K562 (cell line): ENCODE results near the gene SETD5. TPM values are rescaled to one million over a fixed set of nuclear protein-coding genes. Genes with fewer than 3 reads are reported as not detected.

ENCODE experiments used
- BCOR ChIP-seq: fragments of 450-650 bp; IDR thresholded peaks from 2 replicates; pipeline ENCODE4 v1.6.1; 2016
- BRD4 ChIP-seq: fragments of 200-600 bp; sonication (generic); IDR thresholded peaks from 2 replicates; pipeline ENCODE4 v1.6.1; 2017; ENCODE audit warnings: inconsistent platforms
- HDAC1 ChIP-seq, 2 experiments: fragments of 450-650 bp; IDR thresholded peaks; 2 replicates each; pipeline ENCODE4 v1.6.1; 2016 to 2017; ENCODE audit warnings: inconsistent platforms in 1 of 2, mild to moderate bottlenecking in 1 of 2, moderate library complexity in 1 of 2
- HLTF ChIP-seq: fragments of 450-650 bp; IDR thresholded peaks from 2 replicates; pipeline ENCODE4 v1.6.1; 2016
- JUNB ChIP-seq: fragments of 450-650 bp; formaldehyde crosslinking; conservative IDR thresholded peaks from 2 replicates; pipeline ENCODE4 v1.4.0; 2020; ENCODE audit warnings: mild to moderate bottlenecking
- MAFF ChIP-seq: IDR thresholded peaks from 2 replicates; pipeline ENCODE4 v1.6.1; 2012; ENCODE audit warnings: low read length, improper control_type of control experiment
- MAFK ChIP-seq: IDR thresholded peaks from 2 replicates; pipeline ENCODE4 v1.6.1; 2011; ENCODE audit warnings: low read length, improper control_type of control experiment
- MEF2D ChIP-seq: conservative IDR thresholded peaks from 2 replicates; pipeline ENCODE4 v1.6.1; 2016; ENCODE audit warnings: low read depth, missing genetic modification characterization, missing compliant biosample characterization
- NFXL1 ChIP-seq: fragments of 450-650 bp; formaldehyde crosslinking; IDR thresholded peaks from 2 replicates; pipeline ENCODE4 v1.4.0; 2021; ENCODE audit warnings: mild to moderate bottlenecking
- TEAD2 ChIP-seq: fragments of 450-650 bp; IDR thresholded peaks from 2 replicates; pipeline ENCODE4 v1.6.1; 2016; ENCODE audit warnings: missing genetic modification characterization, control low read depth, missing compliant biosample characterization
- TSC22D4 ChIP-seq: fragments of 450-650 bp; IDR thresholded peaks from 2 replicates; pipeline ENCODE4 v1.6.1; 2016; ENCODE audit warnings: missing genetic modification characterization, missing biosample characterization, control low read depth
- ZC3H4 ChIP-seq: sonication (generic); formaldehyde crosslinking; IDR thresholded peaks from 2 replicates; pipeline ENCODE4 v1.9.0; 2021; ENCODE audit warnings: missing genetic modification reagents, borderline replicate concordance
- polyA plus RNA-seq, 8 experiments: library from polyadenylated mRNA; depleted of rRNA in 4 of 8; stranded (reverse) in 5 of 8; unstranded in 3 of 8; fragments of >200 nt; fragmentation: Nextera tagmentation in 2 of 8; fragmentation: Illumina TruSeq in 1 of 8; extraction: Ambion mirVana in 2 of 8; extraction: Trizol in 1 of 8; gene quantifications; 2 replicates each; pipeline versions ENCODE4 v1.2.1 to v1.2.3, GENCODE V29; 2011 to 2014; ENCODE audit warnings: inconsistent platforms in 1 of 8, missing spikeins in 1 of 8
- total RNA-seq, 7 experiments: library from RNA; depleted of rRNA in 6 of 7; stranded (reverse); fragments of >200 nt in 6 of 7; fragmentation: Illumina TruSeq in 2 of 7; extraction: Trizol in 2 of 7; gene quantifications; 2 replicates each; pipeline versions ENCODE4 v1.2.1 to v1.2.3, GENCODE V29; 2011 to 2021; ENCODE audit warnings: low replicate concordance in 1 of 7
- TF ChIP-seq, protein P1 (sequence below): sonication (generic); formaldehyde crosslinking; IDR thresholded peaks from 2 replicates; pipeline ENCODE4 v1.8.1; 2023; ENCODE audit warnings: missing genetic modification reagents, mild to moderate bottlenecking, borderline replicate concordance
- TF ChIP-seq, protein P2 (sequence below): sonication (generic); formaldehyde crosslinking; IDR thresholded peaks from 2 replicates; pipeline ENCODE4 v1.8.0; 2022; ENCODE audit warnings: mild to moderate bottlenecking, missing genetic modification reagents, borderline replicate concordance
- TF ChIP-seq, protein P3 (sequence below): fragments of 150-350 bp; conservative IDR thresholded peaks from 2 replicates; pipeline ENCODE4 v1.6.1; 2014; ENCODE audit warnings: low read length
- TF ChIP-seq, protein P4 (sequence below): fragments of 450-650 bp; IDR thresholded peaks from 2 replicates; pipeline ENCODE4 v1.6.1; 2016
- TF ChIP-seq, protein P5 (sequence below): IDR thresholded peaks from 2 replicates; pipeline ENCODE4 v1.6.1; 2011; ENCODE audit not compliant: insufficient read length; ENCODE audit errors: extremely low read depth

Gene SETD5
- total and polyA plus RNA-seq, 9 of the 15 experiments (the other 6 are each of a cell fraction or from before 2014, with no cell fraction given), result 20.8 to 135 (median 87.2) TPM

DNA sequence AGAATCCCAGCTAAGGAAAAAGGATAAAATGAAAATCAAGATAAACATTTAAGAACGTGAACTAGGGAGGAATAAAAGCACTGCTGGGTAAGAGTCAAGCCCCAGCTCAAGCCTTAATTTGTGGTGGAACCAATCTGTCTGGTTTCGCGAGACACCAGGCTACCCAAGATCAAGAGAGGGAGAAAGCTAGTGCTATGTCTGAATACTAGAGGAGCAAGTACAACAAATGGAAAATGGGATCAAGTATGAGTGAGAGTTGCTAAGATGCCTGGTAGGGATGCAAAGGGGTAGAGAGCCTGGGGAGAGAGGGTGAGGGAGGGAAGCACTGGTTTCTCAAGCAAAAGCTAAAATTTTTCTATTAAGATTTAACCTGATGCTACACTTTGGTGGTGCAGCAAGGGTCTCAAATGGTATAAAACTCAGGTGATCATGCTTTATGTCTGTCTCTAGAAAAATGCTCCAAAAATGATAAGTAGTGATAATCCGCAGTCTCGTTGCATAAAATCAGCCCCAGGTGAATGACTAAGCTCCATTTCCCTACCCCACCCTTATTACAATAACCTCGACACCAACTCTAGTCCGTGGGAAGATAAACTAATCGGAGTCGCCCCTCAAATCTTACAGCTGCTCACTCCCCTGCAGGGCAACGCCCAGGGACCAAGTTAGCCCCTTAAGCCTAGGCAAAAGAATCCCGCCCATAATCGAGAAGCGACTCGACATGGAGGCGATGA is 1.7 kb upstream of the SETD5 start (continued):
- TF ChIP-seq ZC3H4 (CRISPR knock-in tag) (no peak; the same call in 1 of the 2 replicates), MAFF (peak; percentile 36; the same call in 1 of the 2 replicates), MAFK (no peak), HDAC1 (IDR thresholded peaks at IDR 0.05) (0 out of 4 replicates have a peak, but pooled peaks of 1 of the 2 experiments have one; percentile 53), JUNB (CRISPR knock-in tag) (no peak), HLTF (no peak), TEAD2 (tag) (no peak), MEF2D (tag) (0 out of 2 replicates have a peak, but pooled peaks have one; percentile 33), TSC22D4 (tag) (no peak), BRD4 (0 out of 2 replicates have a peak, but pooled peaks have one; percentile 29), NFXL1 (no peak), BCOR (0 out of 2 replicates have a peak, but pooled peaks have one; percentile 16)
- TF ChIP-seq, protein P1, sequence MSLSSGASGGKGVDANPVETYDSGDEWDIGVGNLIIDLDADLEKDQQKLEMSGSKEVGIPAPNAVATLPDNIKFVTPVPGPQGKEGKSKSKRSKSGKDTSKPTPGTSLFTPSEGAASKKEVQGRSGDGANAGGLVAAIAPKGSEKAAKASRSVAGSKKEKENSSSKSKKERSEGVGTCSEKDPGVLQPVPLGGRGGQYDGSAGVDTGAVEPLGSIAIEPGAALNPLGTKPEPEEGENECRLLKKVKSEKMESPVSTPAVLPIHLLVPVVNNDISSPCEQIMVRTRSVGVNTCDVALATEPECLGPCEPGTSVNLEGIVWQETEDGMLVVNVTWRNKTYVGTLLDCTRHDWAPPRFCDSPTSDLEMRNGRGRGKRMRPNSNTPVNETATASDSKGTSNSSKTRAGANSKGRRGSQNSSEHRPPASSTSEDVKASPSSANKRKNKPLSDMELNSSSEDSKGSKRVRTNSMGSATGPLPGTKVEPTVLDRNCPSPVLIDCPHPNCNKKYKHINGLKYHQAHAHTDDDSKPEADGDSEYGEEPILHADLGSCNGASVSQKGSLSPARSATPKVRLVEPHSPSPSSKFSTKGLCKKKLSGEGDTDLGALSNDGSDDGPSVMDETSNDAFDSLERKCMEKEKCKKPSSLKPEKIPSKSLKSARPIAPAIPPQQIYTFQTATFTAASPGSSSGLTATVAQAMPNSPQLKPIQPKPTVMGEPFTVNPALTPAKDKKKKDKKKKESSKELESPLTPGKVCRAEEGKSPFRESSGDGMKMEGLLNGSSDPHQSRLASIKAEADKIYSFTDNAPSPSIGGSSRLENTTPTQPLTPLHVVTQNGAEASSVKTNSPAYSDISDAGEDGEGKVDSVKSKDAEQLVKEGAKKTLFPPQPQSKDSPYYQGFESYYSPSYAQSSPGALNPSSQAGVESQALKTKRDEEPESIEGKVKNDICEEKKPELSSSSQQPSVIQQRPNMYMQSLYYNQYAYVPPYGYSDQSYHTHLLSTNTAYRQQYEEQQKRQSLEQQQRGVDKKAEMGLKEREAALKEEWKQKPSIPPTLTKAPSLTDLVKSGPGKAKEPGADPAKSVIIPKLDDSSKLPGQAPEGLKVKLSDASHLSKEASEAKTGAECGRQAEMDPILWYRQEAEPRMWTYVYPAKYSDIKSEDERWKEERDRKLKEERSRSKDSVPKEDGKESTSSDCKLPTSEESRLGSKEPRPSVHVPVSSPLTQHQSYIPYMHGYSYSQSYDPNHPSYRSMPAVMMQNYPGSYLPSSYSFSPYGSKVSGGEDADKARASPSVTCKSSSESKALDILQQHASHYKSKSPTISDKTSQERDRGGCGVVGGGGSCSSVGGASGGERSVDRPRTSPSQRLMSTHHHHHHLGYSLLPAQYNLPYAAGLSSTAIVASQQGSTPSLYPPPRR (CRISPR knock-in tag), result no peak
- TF ChIP-seq, protein P2, sequence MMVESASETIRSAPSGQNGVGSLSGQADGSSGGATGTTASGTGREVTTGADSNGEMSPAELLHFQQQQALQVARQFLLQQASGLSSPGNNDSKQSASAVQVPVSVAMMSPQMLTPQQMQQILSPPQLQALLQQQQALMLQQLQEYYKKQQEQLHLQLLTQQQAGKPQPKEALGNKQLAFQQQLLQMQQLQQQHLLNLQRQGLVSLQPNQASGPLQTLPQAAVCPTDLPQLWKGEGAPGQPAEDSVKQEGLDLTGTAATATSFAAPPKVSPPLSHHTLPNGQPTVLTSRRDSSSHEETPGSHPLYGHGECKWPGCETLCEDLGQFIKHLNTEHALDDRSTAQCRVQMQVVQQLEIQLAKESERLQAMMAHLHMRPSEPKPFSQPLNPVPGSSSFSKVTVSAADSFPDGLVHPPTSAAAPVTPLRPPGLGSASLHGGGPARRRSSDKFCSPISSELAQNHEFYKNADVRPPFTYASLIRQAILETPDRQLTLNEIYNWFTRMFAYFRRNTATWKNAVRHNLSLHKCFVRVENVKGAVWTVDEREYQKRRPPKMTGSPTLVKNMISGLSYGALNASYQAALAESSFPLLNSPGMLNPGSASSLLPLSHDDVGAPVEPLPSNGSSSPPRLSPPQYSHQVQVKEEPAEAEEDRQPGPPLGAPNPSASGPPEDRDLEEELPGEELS (CRISPR knock-in tag), result no peak
- TF ChIP-seq, protein P3, sequence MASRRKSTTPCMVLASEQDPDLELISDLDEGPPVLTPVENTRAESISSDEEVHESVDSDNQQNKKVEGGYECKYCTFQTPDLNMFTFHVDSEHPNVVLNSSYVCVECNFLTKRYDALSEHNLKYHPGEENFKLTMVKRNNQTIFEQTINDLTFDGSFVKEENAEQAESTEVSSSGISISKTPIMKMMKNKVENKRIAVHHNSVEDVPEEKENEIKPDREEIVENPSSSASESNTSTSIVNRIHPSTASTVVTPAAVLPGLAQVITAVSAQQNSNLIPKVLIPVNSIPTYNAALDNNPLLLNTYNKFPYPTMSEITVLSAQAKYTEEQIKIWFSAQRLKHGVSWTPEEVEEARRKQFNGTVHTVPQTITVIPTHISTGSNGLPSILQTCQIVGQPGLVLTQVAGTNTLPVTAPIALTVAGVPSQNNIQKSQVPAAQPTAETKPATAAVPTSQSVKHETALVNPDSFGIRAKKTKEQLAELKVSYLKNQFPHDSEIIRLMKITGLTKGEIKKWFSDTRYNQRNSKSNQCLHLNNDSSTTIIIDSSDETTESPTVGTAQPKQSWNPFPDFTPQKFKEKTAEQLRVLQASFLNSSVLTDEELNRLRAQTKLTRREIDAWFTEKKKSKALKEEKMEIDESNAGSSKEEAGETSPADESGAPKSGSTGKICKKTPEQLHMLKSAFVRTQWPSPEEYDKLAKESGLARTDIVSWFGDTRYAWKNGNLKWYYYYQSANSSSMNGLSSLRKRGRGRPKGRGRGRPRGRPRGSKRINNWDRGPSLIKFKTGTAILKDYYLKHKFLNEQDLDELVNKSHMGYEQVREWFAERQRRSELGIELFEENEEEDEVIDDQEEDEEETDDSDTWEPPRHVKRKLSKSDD, result no peak
- TF ChIP-seq, protein P4, sequence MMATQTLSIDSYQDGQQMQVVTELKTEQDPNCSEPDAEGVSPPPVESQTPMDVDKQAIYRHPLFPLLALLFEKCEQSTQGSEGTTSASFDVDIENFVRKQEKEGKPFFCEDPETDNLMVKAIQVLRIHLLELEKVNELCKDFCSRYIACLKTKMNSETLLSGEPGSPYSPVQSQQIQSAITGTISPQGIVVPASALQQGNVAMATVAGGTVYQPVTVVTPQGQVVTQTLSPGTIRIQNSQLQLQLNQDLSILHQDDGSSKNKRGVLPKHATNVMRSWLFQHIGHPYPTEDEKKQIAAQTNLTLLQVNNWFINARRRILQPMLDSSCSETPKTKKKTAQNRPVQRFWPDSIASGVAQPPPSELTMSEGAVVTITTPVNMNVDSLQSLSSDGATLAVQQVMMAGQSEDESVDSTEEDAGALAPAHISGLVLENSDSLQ, result peak; percentile 21; the same call in 1 of the 2 replicates
- TF ChIP-seq, protein P5, sequence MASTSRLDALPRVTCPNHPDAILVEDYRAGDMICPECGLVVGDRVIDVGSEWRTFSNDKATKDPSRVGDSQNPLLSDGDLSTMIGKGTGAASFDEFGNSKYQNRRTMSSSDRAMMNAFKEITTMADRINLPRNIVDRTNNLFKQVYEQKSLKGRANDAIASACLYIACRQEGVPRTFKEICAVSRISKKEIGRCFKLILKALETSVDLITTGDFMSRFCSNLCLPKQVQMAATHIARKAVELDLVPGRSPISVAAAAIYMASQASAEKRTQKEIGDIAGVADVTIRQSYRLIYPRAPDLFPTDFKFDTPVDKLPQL, result peak; percentile 58
